IMR-90 (cell line): ENCODE data around the gene EFCAB5. TPM values are rescaled to one million over a fixed set of nuclear protein-coding genes. Genes with fewer than 3 reads are reported as not detected.

Experiments
- ATAC-seq: fragments of 200-7000 bp; cut with Tn5 transposase; 2 replicates; pipeline ENCODE4 v1.9.1; 2020; ENCODE audit warnings: low read depth, mild to moderate bottlenecking, moderate library complexity
- BruUV-seq: library from RNA; stranded (reverse); fragments of 400-500 nt; replicated peaks from 2 replicates; lab custom pipeline; 2021; lab: Mats Ljungman, UMichigan
- CTCF ChIA-PET: fragments of 300-600 bp; formaldehyde crosslinking; extraction: SDS; loops from one replicate; lab custom pipeline; 2021; ENCODE audit warnings: antibody characterized with exemption; lab: Yijun Ruan, JAX
- POLR2A ChIA-PET: fragments of 300-600 bp; sonication (Branson Sonifier 250); formaldehyde crosslinking; loops from one replicate; lab custom pipeline; 2022; ENCODE audit warnings: antibody characterized with exemption; ENCODE audit not compliant: unreplicated experiment; lab: Charles Lee
- DNase-seq: peaks from one replicate; pipeline ENCODE4 v3.0.0; 2013
- H2AFZ ChIP-seq: replicated peaks from 2 replicates; pipeline ENCODE3; 2013; ENCODE audit warnings: low read length, mild to moderate bottlenecking; ENCODE audit not compliant: poor library complexity
- H2AK5ac ChIP-seq: 2 replicates; pipeline ENCODE4 v1.6.1; 2013; ENCODE audit warnings: low read depth, low read length, inconsistent platforms
- H2AK9ac ChIP-seq: replicated peaks from 2 replicates; pipeline ENCODE3; 2013; ENCODE audit warnings: mild to moderate bottlenecking, low read depth, low read length, moderate library complexity; ENCODE audit not compliant: poor library complexity
- H2BK120ac ChIP-seq: 2 replicates; pipeline ENCODE4 v1.6.1; 2013; ENCODE audit warnings: low read depth, low read length, inconsistent platforms
- H2BK15ac ChIP-seq: 3 replicates; pipeline ENCODE4 v1.6.1; 2013; ENCODE audit warnings: low read depth, low read length, inconsistent platforms
- H2BK20ac ChIP-seq: 2 replicates; pipeline ENCODE4 v1.6.1; 2013; ENCODE audit warnings: low read depth, mild to moderate bottlenecking, inconsistent platforms, low read length, moderate library complexity
- H2BK5ac ChIP-seq: 2 replicates; pipeline ENCODE4 v1.6.1; 2013; ENCODE audit warnings: mild to moderate bottlenecking, low read depth, low read length, inconsistent platforms; ENCODE audit not compliant: poor library complexity, severe bottlenecking
- H3K14ac ChIP-seq: replicated peaks from 2 replicates; pipeline ENCODE4 v1.6.1; 2013; ENCODE audit warnings: low read depth, low read length, inconsistent platforms
- H3K18ac ChIP-seq: 2 replicates; pipeline ENCODE4 v1.6.1; 2013; ENCODE audit warnings: low read depth, low read length, control low read depth
- H3K23ac ChIP-seq: 2 replicates; pipeline ENCODE4 v1.6.1; 2013; ENCODE audit warnings: low read depth, low read length, inconsistent platforms
- H3K27ac ChIP-seq: 2 replicates; pipeline ENCODE4 v1.5.1; 2013; ENCODE audit warnings: mild to moderate bottlenecking, control low read depth, low read length; ENCODE audit not compliant: insufficient read depth
- H3K27me3 ChIP-seq: 2 replicates; pipeline ENCODE4 v1.6.1; 2013; ENCODE audit warnings: low read length; ENCODE audit not compliant: control insufficient read depth, insufficient read depth
- H3K36me3 ChIP-seq: 2 replicates; pipeline ENCODE4 v1.6.1; 2013; ENCODE audit warnings: low read length, mixed read lengths; ENCODE audit not compliant: control insufficient read depth, insufficient read depth
- H3K4ac ChIP-seq: 2 replicates; pipeline ENCODE4 v1.6.1; 2013; ENCODE audit warnings: low read depth, low read length, inconsistent platforms
- H3K4me1 ChIP-seq: 2 replicates; pipeline ENCODE4 v1.6.1; 2013; ENCODE audit warnings: low read length, mixed read lengths; ENCODE audit not compliant: control insufficient read depth, insufficient read depth
- H3K4me2 ChIP-seq: 2 replicates; pipeline ENCODE4 v1.6.1; 2013; ENCODE audit warnings: low read depth, mild to moderate bottlenecking, control low read depth, low read length, moderate library complexity
- H3K4me3 ChIP-seq: 2 replicates; pipeline ENCODE4 v1.5.1; 2013; ENCODE audit warnings: low read depth, mild to moderate bottlenecking, control low read depth, low read length, moderate library complexity; ENCODE audit not compliant: insufficient read depth
- H3K56ac ChIP-seq: 2 replicates; pipeline ENCODE4 v1.6.1; 2013; ENCODE audit warnings: low read length, inconsistent platforms; ENCODE audit not compliant: insufficient read depth; ENCODE audit errors: extremely low read depth
- H3K79me1 ChIP-seq, 2 experiments: 2 replicates each; pipeline ENCODE4 v1.6.1; 2013; ENCODE audit warnings: low read length in 2 of 2, inconsistent platforms in 1 of 2, low read depth in 1 of 2
- H3K9ac ChIP-seq: 2 replicates; pipeline ENCODE4 v1.6.1; 2013; ENCODE audit warnings: low read depth, low read length, control low read depth
- H3K9me1 ChIP-seq: 2 replicates; pipeline ENCODE4 v1.6.1; 2013; ENCODE audit warnings: low read length, inconsistent platforms; ENCODE audit not compliant: insufficient read depth
- H3K9me3 ChIP-seq: 2 replicates; pipeline ENCODE4 v1.6.1; 2013; ENCODE audit warnings: low read length; ENCODE audit not compliant: control insufficient read depth, insufficient read depth
- H4K20me1 ChIP-seq: 2 replicates; pipeline ENCODE4 v1.6.1; 2013; ENCODE audit warnings: low read length, inconsistent platforms; ENCODE audit not compliant: insufficient read depth
- H4K5ac ChIP-seq: 2 replicates; pipeline ENCODE4 v1.6.1; 2013; ENCODE audit warnings: mild to moderate bottlenecking, low read depth, low read length, control low read depth
- H4K8ac ChIP-seq, 2 experiments: 2 replicates each; pipeline ENCODE4 v1.6.1; 2013; ENCODE audit warnings: low read depth in 2 of 2, low read length in 2 of 2, control low read depth in 1 of 2, inconsistent platforms in 1 of 2
- H4K91ac ChIP-seq: 2 replicates; pipeline ENCODE4 v1.6.1; 2013; ENCODE audit warnings: low read depth, low read length, inconsistent platforms; ENCODE audit not compliant: insufficient read depth
- FOS ChIP-seq: fragments of 150-350 bp; IDR thresholded peaks from 2 replicates; pipeline ENCODE4 v1.6.1; 2016; ENCODE audit warnings: low read depth, low read length
- POLR2A ChIP-seq: IDR thresholded peaks from 2 replicates; pipeline ENCODE4 v1.6.1; 2012; ENCODE audit warnings: mild to moderate bottlenecking, low read depth, low read length
- RCOR1 ChIP-seq: IDR thresholded peaks from 2 replicates; pipeline ENCODE4 v1.6.1; 2012; ENCODE audit warnings: mild to moderate bottlenecking, low read length, improper control_type of control experiment; ENCODE audit not compliant: insufficient replicate concordance
- SMC3 ChIP-seq: fragments of 150-350 bp; IDR thresholded peaks from 2 replicates; pipeline ENCODE4 v1.6.1; 2016; ENCODE audit warnings: low read depth, mild to moderate bottlenecking, antibody characterized with exemption, low read length, moderate library complexity
- WGBS, 2 experiments: methylation state at CpG; one replicate each; pipeline versions ENCODE4 v1.1.5 to v1.1.7; 2013; ENCODE audit warnings: missing lambda C conversion rate in 2 of 2; ENCODE audit not compliant: insufficient read length in 1 of 2; ENCODE audit errors: extremely low coverage in 2 of 2; 5-methylcytosine and 5-hydroxymethylcytosine counted together
- dilution Hi-C: fragments of 300-500 bp; cut with HindIII; formaldehyde crosslinking; loops from one replicate; pipeline ENCODE4 v1.14.3; 2018; ENCODE audit warnings: low sequenced_read_pairs; ENCODE audit not compliant: unreplicated experiment
- in situ Hi-C: fragments of 300-500 bp; cut with MboI; formaldehyde crosslinking; loops from 3 replicates; pipeline ENCODE4 v1.14.3; 2019; ENCODE audit warnings: low sequenced_read_pairs, inconsistent platforms, mixed read lengths
- intact Hi-C: fragments of 100-400 bp; cut with micrococcal nuclease; formaldehyde crosslinking; loops from 2 replicates; pipeline ENCODE4 v1.10.0; 2022
- polyA plus RNA-seq, 3 experiments: library from polyadenylated mRNA; depleted of rRNA; stranded (reverse); fragments of >200 nt; gene quantifications; 2 replicates each; pipeline ENCODE4 v1.2.3, GENCODE V29; 2012; ENCODE audit warnings: low replicate concordance in 1 of 3
- total RNA-seq: library from RNA; depleted of rRNA; stranded (reverse); fragments of >200 nt; gene quantifications from 2 replicates; pipeline ENCODE4 v1.2.3, GENCODE V29; 2012
- TF ChIP-seq, protein P1 (sequence below): fragments of 150-350 bp; IDR thresholded peaks from 2 replicates; pipeline ENCODE4 v1.6.1; 2017; ENCODE audit warnings: mild to moderate bottlenecking, antibody characterized with exemption, low read length, low read depth

Gene EFCAB5
- total and polyA plus RNA-seq, 2 of the 4 experiments (the other 2 are of a cell fraction) = 0.14 TPM; not detected in 1

DNA sequence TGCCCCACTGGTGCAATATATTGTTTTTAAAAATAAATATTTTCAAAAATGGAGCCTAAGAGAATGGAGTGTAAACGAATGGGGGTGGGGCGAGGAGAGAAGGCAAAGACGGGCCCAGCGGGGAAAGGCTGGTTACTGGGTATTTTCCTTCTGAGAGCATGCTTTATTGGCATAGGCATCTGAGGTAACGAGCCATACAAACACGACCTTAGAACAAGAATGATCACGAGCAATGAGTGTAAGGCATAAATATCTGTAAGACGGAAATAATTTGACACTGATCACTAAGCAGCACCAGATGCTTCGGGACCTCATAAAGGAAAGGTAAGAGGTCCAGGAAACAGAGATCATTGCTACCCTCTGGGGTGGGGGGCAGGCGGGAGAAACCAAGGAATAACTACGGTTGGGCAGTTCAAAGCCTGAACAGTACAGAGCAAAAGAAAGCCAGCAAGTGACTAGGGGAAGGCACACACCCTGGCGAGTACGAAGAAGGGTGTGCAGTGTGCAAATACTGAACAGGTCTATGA lies 12.4 kb upstream of the EFCAB5 start:
- Histone ChIP-seq H2BK20ac (peak overlapping the region; percentile 30), H4K20me1 (peaks cover 6% of the 10 kb centered on the region; the same call in 1 of the 2 replicates), H3K4ac (peak overlapping the region; percentile 97), H3K23ac (peak overlapping the region; percentile 99; the same call in 1 of the 2 replicates), H3K9me3 (no peaks in the 10 kb centered on the region), H3K4me3 (peak overlapping the region; percentile 89), H3K4me2 (peak overlapping the region; percentile 96), H3K27me3 (no peaks in the 10 kb centered on the region), H2BK15ac (peak overlapping the region; percentile 95), H3K9ac (peak overlapping the region; percentile 79), H3K9me1 (no peaks in the 10 kb centered on the region), H3K4me1 (peaks cover 2% of the 10 kb centered on the region), H2AK5ac (peak overlapping the region; percentile 69), H2AFZ (peak overlapping the region; percentile 92), H3K18ac (peak overlapping the region; percentile 80), H3K14ac (peak overlapping the region; percentile 97), H3K56ac (peak overlapping the region; percentile 92; the same call in 1 of the 2 replicates), H2BK5ac (peak overlapping the region; percentile 81), H3K36me3 (no peaks in the 10 kb centered on the region), H4K91ac (peak overlapping the region; percentile 78), H3K79me1 (peaks cover 4 to 46% of the 10 kb centered on the region in 2 experiments; a peak in 3 of 4 replicates), H4K5ac (peak overlapping the region; percentile 32; the same call in 1 of the 2 replicates), H4K8ac (peak overlapping the region; percentile 45 to 94), H2AK9ac (peak overlapping the region; percentile 97), H2BK120ac (peak overlapping the region; percentile 78), H3K27ac (peak overlapping the region; percentile 79)
- dilution Hi-C loops (no loop called here), intact Hi-C loops (no loop called here), in situ Hi-C loops (loop anchor here (5.0 kb wide), 1 partner anchor 77 kb away; no protein-coding TSS in a partner anchor)
- ATAC-seq (peak; percentile 9), DNase-seq (no peak)
- 4% methylated on average over 4 of the region's 13 CpGs; no CpG with 5 or more reads in 1 of the 2 experiments for WGBS, 2 experiments
- no peak for TF ChIP-seq FOS
- no peak for TF ChIP-seq SMC3
- no peak for TF ChIP-seq POLR2A
- no peak for TF ChIP-seq RCOR1
- TF ChIP-seq, protein P1, sequence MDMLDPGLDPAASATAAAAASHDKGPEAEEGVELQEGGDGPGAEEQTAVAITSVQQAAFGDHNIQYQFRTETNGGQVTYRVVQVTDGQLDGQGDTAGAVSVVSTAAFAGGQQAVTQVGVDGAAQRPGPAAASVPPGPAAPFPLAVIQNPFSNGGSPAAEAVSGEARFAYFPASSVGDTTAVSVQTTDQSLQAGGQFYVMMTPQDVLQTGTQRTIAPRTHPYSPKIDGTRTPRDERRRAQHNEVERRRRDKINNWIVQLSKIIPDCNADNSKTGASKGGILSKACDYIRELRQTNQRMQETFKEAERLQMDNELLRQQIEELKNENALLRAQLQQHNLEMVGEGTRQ = no peak
- CTCF ChIA-PET = no interaction called here
- POLR2A ChIA-PET = no interaction called here
- BruUV-seq = no TSS peak
